ENCODE results near the gene CLEC1A.

DNA sequence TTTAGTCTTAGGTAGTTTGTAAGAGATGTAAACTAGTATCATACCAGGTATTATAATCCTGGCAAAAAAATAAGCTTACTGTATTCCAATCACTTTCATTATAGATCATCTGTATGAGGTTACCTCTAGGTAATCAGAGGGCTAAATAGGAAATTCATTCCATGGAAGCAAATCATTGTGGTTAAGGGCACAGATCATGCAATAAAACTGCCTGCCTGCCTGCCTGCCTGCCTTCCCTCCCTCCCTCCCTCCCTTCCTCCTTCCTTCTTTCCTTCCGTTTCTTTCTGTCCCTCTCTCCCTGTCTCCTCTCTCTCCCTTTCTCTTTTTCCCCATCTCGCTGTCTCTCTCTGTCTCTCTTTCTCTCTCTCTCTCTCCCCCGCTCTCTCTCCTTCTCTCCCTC, 71.5 kb downstream of the CLEC1A start:
- TF ChIP-seq CTCF (IDR thresholded peaks at IDR 0.05) (no peak), POLR2A (IDR thresholded peaks at IDR 0.05) (no peak)
